GM19463 (cell line): ENCODE measurements around the gene TSSC4.

ENCODE experiments used
- ATAC-seq: cut with Tn5 transposase; IDR thresholded peaks from one replicate; pipeline ENCODE4 v1.9.1; 2021; ENCODE audit warnings: mild to moderate bottlenecking, moderate library complexity; ENCODE audit not compliant: unreplicated experiment

Gene TSSC4

GRCh38 chr11:2368851-2369180, 31.7 kb upstream of the TSSC4 start:
- ATAC-seq: no peak

GRCh38 chr11:2369320-2369719, 31.2 kb upstream of the TSSC4 start:
- ATAC-seq: no peak

- no peak for ATAC-seq
Measured at GRCh38 chr11:2369896-2370295, 30.7 kb upstream of the TSSC4 start.

- no peak for ATAC-seq
Measured at GRCh38 chr11:2374456-2375201, 25.9 kb upstream of the TSSC4 start.

GRCh38 chr11:2375341-2375853, 25.2 kb upstream of the TSSC4 start:
- ATAC-seq: no peak

- no peak for ATAC-seq
Measured at GRCh38 chr11:2375964-2376551, 24.5 kb upstream of the TSSC4 start.

- ATAC-seq: peak; percentile 46
Measured at GRCh38 chr11:2376751-2377451, 23.6 kb upstream of the TSSC4 start, which contains the start of gene CD81. CD81 (plus strand) TSS chr11:2377310; CDS start chr11:2377550, 240 bp downstream.

- peak; percentile 19 for ATAC-seq
Measured at GRCh38 chr11:2377511-2378443, 22.8 kb upstream of the TSSC4 start.

GRCh38 chr11:2378527-2379210, 21.9 kb upstream of the TSSC4 start:
- ATAC-seq: no peak

GRCh38 chr11:2379466-2380174, 20.9 kb upstream of the TSSC4 start:
- no peak for ATAC-seq

- no peak for ATAC-seq
Measured at GRCh38 chr11:2380396-2380795, 20.2 kb upstream of the TSSC4 start.

- no peak for ATAC-seq
Measured at GRCh38 chr11:2380807-2381350, 19.7 kb upstream of the TSSC4 start.

GRCh38 chr11:2381494-2382128, 18.9 kb upstream of the TSSC4 start:
- no peak for ATAC-seq

- no peak for ATAC-seq
Measured at GRCh38 chr11:2382129-2382517, 18.4 kb upstream of the TSSC4 start.

- ATAC-seq: no peak
Measured at GRCh38 chr11:2382936-2383851, 17.4 kb upstream of the TSSC4 start.

GRCh38 chr11:2383852-2384804, 16.4 kb upstream of the TSSC4 start:
- no peak for ATAC-seq
